ENCODE results near the gene FLII.

The FLII gene

DNA sequence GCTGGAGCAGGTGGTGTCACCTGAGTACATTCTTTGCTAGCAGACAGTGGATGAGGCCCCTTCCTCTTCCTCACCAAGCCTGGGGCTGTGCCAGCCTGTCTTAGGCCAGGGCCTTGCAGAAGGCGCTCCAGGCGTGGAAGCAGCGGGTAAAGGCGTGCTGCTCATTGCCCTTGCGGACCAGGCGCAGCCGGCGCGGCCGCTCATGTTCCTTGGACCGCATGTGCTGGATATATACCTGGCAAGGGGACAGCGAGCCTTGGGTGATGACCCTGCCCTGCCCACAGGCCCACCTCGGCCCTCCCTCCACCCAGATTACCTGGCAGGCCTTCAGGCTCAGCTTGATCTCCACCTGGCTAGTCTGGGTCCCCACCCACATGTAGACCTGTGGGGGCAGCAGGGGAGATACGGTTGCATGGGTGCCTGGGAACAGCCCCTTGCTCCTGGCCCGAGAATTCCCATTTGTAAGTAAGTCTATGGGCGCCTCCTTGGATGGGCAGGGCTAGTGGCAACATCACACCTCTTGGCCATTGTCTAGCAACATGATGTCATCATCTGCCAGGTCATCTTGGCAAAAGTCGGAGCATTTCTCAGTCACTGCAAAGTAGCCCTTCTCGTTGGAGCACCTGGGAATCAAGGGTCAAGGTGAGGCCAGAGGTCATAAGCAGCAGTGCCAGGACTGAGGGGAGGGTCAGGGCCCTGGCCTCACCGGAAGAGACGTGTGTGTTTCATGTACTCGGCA is 13.3 kb downstream of the FLII start:
- DNase-seq = no peak

DNA sequence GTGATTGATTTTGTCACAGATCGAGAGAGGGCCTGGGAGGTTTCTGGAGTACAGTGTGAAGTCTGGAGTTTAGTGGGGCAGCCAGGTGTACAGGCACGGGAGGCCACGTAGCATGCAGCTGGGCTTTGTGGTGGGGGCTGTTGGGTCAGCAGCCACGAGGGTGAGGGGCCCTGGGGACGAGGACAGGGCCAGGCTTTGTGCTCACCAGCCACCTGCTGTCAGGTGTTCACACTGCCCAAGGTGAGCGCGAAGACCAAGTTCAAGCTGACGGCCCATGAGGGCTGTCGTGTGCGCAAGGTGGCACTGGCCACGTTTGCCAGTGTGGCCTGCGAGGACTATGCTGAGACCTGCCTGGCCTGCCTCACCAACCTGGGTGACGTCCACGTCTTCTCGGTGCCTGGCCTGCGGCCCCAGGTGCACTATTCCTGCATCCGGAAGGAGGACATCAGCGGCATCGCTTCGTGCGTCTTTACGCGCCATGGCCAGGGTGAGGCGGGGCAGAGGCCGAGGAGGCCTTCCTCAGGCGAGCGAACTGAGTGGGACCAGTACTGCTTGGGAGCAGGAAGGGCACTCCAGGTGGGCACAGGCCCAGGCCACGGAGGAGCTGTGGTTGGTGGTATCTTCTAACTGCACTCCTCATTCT is 17.2 kb downstream of the FLII start:
- no peak for DNase-seq

DNA sequence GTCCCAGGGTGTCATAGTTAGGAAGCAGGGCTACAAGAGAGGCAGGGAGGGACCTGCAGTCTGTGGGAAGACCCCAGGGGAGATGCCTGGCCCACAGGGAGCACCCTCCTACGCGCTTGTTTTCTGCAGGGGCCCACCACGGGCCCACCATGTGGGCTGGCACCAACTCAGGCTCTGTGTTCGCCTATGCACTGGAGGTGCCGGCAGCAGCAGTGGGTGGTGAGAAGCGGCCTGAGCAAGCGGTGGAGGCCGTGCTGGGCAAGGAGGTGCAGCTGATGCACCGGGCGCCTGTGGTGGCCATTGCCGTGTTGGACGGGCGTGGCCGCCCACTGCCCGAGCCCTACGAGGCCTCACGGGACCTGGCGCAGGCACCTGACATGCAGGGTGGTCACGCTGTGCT is 18.1 kb downstream of the FLII start:
- no peak for DNase-seq

DNA sequence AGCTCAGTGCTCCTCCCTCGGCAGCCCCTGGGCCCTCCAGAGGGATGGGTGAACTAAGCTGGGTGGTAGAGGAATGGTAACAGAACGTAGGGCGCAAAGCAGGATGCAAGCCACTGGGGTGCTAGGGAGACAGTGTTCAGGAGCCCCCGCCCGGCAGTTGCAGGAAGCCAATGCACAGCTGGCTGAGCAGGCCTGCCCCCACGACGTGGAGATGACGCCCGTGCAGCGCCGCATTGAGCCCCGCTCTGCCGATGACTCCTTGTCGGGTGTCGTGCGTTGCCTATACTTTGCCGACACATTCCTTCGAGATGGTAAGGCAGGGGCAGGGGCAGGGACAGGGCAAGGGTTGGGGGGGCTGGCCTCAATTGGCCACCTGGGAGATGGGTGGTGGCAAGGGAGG is 20.2 kb downstream of the FLII start:
- DNase-seq = no peak

DNA sequence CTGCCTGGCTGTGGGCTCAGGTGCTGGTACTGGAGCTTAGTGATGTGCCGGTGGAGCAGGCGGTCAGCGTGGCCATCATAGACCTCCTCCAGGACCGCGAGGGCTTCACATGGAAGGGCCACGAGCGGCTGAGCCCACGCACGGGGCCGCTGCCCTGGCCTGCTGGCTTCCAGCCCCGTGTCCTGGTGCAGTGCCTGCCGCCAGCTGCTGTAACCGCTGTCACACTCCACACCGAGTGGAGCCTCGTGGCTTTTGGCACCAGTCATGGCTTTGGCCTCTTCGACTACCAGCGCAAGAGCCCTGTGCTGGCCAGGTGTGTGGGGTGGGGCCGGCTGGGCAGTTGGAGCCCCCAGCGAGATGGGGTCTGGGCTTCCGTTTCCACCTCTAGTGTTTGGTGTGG is 21.1 kb downstream of the FLII start:
- DNase-seq = no peak

DNA sequence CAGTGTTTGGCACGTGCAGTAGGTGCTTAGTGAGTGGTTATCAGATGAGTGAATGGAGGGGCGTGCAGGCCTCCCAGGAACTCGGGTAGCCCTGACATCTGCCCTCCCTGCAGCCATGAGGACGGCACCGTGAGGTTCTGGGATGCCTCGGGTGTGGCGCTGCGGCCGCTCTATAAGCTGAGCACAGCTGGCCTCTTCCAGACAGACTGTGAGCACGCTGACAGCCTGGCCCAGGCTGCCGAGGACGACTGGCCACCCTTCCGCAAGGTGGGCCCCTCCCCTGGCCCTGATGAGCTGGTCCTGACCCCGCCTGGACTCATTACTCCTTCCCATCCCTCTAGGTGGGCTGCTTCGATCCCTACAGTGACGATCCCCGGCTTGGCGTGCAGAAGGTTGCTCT is 22.0 kb downstream of the FLII start:
- DNase-seq = no peak

DNA sequence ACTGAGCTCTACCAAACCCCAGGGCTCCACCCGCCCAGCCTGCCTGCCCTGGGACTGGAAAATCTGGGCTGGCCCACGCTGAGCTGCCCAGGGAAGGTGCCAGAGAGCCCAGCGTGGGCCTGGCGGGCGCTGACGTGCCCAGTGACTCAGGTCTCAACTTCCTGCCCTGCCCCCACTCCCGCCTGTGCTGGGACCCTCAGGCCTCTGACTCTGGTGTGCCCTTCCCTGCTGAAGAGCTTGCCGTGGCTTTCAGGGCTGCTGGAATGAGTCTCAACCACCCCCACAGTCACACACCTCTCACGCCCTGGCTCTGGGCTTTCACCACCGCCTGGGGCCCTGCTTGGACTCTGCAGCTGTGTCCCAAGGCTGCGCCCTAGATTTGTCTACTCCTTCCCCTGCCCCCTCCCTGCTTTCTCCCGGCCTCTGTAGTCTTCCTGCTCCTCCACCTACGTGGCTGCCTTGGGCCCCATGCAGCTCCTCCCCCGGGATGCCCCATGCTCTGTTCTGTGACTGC is 22.7 kb downstream of the FLII start:
- peak in 1 of 58 donors; percentile 43 for DNase-seq

DNA sequence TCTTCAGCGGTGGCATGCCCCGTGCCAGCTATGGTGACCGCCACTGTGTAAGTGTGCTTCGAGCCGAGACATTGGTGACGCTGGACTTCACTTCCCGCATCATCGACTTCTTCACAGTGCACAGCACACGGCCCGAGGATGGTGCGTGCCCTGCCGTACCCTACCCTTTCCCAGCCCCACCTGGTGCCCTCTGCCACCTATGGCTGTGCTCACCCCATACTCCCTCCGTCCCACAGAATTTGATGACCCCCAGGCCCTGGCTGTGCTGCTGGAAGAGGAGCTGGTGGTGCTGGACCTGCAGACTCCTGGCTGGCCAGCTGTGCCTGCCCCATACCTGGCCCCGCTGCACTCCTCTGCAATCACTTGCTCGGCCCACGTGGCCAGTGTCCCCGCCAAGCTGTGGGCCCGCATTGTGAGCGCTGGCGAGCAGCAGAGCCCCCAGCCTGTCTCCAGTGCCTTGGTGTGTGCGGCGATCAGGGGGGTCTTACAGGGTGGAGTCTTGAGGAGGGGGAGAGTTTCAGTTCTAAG is 23.6 kb downstream of the FLII start:
- DNase-seq = no peak

DNA sequence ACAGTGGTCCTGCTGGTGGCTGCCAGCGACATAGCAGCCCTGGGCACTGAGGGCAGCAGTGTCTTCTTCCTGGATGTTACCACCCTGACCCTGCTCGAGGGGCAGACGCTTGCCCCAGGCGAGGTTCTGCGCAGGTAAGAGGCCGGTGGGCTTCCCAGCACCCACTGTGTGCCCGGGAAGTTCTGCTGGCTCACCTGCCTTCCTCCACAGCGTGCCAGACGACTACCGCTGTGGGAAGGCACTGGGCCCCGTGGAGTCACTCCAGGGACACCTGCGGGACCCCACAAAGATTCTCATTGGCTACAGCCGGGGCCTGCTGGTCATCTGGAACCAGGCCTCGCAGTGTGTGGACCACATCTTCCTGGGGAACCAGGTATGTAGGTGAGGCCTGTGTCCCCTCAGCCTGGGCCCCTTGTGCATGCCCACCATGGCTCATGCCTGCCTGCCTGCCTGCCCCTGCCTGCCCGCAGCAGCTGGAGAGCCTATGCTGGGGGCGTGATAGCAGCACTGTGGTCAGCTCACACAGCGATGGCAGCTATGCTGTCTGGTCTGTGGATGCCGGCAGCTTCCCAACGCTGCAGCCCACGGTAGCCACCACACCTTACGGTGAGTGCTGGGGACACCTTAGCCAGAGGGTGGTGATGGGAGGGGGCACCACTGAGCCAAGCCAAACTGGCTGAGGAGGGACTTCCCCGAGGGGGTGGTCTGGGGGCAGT is 24.6 kb downstream of the FLII start:
- no peak for DNase-seq

DNA sequence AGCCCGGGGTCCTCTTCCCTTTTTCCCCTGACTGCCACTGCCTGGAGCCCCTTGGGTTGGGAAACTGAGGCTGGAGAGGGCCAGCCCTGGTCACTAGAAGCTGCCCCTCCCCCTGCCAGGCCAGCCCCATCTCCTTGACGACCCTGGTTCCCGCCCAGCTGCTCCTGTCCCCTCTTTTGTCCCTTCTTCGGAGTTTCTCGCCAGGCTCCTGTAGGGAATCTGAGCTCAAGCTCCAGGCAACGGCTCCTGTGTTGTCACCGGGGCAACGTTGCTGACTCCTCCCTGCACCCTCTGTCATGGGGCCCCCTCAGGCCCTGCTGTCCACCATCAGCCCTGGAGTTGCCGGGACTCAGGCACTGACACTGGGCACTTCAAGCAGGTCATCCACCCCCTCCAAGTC is 27.4 kb downstream of the FLII start:
- DNase-seq = peak in 19 of 58 donors; percentile 9 to 68 (median 41)

DNA sequence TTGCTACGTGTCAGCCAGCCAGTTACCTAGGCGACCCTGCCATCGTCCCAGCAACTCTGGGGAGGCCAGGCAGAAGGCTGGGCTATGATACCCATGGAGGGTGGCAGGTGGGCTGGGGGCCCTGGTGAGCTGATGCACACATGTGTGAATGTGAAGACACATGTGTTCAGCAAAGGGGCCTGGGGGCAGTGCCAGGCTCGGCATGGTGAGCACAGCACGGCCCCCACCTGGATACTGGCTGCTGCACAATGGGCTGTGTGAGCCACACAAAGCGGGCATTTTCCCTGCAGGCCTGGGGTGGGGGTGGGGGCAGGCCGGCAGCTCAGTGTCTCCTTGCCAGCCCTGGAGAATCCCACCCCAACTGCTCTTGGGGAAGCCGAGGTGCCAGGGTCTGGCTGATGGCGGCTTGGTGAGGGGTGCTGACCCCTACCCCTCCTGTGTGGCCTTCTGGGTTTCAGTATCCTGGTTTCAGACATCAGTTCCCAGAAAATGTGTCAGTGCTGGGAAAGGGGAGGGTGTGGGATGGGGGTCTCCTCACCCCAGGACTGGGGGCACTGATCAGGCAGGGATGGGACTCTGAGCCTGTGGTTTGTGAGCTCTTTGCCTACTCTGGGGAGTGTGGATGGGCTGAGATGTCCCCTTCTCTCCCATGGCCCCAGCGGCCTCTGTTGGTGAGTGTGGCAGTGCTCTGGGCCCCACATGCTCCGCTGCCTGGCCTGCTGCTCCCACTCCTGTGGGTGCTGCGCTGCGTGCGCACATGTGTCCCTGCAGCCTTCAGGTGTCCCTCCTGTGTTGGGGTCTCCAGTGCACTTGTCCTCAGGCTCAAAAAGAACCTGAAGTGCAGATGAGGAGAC is 28.0 kb downstream of the FLII start:
- DNase-seq = peak in 51 of 58 donors; percentile 11 to 90 (median 70)

DNA sequence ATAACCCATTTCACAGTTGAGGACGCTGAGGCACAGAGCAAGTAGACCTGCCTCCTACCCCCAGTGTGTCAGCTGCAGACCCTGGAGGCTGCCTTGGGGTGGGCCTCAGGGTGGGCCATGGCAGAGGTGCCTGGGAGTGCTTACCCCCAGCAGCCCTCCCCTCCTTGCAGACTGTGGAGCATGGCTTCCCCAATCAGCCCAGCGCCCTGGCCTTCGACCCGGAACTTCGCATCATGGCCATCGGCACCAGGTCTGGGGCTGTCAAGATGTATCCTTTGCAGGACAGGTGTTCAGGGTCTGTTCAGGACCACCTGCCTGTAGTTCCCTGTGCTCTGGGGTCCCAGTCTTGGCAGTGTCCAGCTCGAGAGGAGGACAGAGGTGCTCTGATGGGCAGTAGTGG is 28.8 kb downstream of the FLII start:
- no peak for DNase-seq

DNA sequence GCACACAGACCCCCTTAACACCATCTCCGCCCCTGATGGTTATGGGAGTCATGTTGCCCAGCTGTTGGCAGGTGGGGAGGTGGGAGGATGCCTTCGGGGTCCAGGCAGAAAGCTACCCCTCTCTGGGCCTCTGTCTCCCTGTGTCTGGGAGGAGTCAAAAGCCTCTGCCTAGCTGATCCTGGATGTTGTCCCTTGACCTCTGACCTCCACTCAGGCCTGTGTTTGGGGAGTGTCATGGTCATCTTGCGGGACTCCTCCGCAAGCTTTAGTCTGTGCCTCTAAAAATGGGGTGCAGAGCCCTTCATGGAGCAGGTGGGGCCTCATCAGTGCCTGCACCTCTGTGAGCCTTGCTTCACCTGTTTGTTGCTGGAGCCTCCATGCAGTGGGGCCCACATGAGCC is 29.3 kb downstream of the FLII start:
- DNase-seq = no peak

DNA sequence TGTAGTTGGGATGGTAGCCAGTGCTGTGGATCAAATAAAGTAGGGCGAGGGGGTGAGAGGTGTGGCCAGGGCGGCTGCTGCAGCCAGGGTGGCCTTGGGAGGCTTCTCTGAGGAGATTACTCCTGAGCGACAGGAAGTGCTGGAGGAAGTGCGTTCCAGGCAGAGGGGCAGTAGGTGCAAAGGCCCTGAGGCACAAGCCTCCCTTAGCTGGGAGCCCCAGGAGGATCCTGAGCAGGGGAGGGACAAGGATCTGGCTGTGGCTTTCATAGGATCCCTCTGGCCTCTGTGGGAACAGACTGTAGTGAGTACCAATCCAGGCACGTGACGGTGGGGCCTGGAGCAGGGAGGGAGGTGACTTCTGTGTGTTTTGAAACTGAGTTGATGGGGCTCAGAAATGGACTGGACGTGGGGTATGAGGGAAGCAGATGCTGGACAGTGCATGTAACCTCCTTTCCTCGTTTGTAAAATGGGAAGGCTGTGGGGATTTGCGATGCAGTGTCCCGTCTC is 30.3 kb downstream of the FLII start:
- DNase-seq = peak in 2 of 58 donors; percentile 14 to 31

DNA sequence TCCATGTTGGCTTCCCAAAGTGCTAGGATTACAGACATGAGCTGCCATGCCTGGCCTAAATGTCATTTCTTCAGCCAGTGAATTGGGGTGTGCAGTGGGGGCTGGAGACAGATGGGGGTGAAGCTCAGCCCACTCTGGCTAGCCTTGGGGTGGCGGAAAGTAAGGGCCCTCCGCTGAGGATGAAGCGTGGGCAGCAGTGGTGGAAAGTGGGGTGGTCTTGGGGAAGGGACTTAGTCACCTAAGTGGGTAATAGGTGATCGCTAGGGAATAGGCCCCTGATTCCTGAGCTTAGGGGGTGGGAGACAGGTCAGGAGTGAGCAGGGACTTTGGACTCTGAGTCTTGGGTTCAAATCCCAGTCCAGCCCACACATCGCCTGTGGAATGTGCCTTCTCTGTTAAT is 30.9 kb downstream of the FLII start:
- DNase-seq = no peak

DNA sequence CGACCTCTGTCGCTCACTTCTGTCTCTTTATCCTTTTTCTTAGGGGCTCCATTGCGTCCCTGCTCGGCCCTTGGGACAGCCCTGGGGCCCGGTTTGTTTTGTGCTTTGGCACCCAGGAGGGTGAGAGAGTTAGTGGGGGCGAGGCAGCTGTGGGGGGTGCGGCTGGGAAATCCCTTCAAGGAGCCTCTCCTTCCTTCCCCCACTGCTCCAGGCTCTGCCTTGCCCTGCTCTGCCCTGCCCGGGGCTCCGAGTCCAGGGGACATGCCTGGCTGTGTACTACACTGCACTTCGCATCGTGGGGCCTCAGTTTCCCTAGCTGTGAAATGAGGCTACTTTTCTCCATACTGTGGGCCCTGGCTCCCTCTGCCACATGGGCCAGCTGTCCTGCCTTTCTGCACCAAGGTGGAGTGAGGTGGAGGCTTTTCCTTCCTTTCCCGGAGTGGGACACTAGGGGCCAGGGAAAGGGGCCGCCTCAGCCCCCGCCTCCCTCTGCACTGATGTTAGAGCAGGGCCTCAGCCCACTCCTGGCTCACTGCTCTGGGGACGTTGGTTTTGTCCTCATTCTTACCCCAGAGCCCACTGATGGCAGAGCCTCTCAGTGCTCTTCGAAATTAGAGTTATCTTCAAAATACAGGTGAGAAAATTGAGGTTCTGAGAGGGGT is 32.1 kb downstream of the FLII start:
- DNase-seq = no peak

DNA sequence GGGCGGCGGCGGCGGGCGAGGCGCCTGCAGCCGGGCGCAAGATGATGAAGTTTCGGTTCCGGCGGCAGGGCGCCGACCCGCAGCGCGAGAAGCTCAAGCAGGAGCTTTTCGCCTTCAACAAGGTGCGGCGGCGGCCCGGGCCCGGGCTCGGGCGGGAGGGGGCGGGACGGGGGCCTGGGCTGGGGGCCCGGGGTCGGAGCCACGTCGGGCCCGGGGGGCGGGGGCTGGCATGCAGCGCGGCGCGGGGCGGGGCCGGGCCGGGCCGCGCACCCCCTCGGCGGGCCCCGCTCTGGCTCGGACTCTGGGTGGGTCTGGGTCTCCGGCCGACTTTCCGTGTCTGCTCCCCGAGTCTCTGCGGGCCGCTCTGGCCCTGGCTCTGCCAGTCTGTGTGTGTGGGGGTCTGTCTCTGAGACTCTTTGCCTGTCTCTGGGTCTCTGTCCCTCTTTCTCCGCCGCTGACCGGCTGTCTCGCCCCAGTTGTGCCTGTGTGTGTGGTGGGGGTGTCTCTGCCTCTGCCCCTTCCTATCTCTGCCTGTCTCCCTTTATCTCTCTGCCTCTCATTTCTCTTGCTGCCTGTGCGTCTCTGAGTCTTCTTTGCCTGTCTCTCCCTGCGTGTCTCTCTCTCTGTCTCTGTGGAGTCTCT is 32.8 kb downstream of the FLII start:
- DNase-seq = peak in 10 of 58 donors; percentile 33 to 73 (median 63)

DNA sequence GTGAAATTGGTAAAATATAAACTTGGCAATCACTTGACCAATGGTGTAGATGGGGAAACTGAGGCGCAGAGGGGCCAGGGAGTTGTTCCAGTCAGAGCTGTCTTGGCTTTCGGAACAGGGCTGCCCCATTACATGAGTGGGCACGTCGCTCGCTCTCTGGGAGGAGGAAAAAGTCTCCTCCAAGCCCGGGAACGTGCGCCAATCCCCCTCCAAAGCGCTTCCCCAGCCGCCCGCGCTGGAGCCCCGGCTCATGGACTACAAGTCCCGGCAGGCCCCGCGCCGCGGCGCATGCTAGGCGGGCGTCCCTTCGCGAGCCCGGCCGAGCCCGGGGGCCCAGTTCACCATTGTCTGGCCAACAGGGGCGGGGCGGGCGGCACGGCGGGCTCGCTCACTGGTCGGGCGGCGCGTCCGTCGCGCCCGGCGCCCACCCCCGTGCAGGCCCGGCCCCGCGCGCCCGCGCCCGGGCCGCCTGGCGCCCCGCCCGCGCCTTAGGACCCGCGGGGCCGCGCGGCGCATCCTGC is 33.4 kb downstream of the FLII start, which contains the start of gene LLGL1:
TSS of gene LLGL1 (plus strand) at position 515 of the 521 bp plus-strand sequence. CDS start 48 bp downstream, outside the sequence.
- DNase-seq = peak; percentile 34 to 98 (median 91)
